CD4-positive, alpha-beta T cell treated with Interleukin-4 for 4 hours (primary cell): ENCODE data around the gene HOXB5.
A peak's percentile ranks its signal among the peaks of the same experiment; 100 is the strongest.

Source experiments
- DNase-seq: peaks from one replicate; pipeline ENCODE4 v3.0.0-alpha.2; 2020

HOXB5 gene

GRCh38 chr17:48593126-48593829 is at the start of gene HOXB5:
HOXB5 (minus strand) TSS chr17:48593779; CDS start chr17:48593682, 97 bp downstream.
- DNase-seq = no peak

- DNase-seq = no peak
Observed at GRCh38 chr17:48642843-48643696, 49.5 kb upstream of the HOXB5 start.

DNA sequence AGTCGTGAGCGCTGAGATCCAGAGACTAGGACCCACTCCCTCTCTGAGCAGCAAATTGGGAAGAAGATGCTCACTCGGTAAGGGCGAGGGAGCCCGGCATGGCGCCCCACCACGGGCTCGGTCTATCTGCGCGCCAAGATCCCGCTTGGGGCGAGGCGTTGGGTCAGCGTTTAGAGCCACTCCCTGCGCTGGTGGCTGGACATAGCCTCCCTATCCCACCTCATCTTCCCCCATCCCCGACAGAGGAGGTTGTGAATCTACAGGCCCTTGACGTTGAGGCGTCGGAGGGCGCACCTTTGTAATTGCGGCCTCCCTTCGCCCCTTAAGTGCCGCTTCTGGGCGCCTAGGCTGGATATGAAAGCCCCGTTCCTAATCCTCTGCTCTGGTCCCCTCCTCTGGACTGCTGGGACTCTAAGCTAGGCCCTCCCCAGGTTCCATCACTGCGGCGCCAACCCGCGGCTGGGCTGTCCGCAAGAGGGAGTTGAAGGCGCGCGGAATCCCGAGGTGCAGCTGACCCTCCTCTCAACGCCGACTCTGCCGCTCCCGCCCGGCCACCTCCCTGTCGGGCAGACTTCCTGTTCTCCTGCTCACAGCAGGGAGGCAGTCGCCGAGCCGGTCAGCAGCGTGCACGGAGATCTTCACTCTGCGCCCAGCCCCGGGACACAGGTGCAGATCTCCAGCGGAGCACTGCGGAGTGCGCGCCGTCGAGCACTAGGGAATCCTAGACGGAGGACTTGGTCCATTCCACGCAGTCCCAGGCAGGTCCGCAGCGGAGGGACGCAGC is 48.7 kb upstream of the HOXB5 start:
- DNase-seq = no peak

GRCh38 chr17:48641541-48642058 is 48.0 kb upstream of the HOXB5 start:
- no peak for DNase-seq

GRCh38 chr17:48640858-48641180 is 47.2 kb upstream of the HOXB5 start:
- no peak for DNase-seq

DNA sequence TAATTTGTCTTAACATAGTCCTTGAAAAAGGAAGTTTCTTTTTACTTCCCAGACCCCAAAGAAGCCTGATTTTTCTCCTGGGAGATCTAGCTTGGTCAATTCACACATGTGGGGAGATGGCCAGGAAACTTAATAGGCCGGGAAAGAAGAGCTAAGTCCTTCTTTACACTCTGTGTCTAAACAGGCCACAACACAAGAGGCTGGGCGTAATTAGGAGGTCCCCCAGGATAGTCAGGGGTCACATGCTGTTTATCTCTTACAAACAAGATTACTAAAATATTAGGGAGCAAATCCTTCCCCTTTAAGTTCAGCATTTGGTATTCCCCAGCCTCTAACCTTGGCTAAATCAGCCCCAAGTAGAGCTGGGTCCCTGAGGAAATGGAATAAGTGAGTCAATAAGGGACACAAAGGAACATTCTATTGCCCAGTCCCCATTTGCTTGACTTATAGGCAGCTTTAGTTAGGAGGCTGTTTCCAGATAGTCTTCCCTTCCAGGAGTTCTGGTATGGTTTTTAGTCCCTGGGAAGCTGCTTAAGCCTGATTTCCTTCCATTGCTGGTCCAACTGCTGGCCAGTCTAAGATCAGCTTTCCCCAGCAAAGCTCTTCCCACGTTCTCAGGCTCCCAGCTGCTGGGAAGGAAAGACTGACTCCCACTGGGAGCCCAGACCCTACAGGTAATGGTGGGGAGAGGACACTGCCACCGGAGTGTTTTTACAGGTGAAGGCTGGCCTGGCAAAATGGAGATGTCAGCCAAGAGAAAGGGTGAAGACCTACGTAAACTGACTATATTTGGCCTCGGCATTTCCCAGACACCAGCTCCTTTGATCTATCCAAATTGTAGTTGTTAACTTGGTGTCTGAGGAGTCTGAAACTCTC is 46.6 kb upstream of the HOXB5 start:
- no peak for DNase-seq

DNA sequence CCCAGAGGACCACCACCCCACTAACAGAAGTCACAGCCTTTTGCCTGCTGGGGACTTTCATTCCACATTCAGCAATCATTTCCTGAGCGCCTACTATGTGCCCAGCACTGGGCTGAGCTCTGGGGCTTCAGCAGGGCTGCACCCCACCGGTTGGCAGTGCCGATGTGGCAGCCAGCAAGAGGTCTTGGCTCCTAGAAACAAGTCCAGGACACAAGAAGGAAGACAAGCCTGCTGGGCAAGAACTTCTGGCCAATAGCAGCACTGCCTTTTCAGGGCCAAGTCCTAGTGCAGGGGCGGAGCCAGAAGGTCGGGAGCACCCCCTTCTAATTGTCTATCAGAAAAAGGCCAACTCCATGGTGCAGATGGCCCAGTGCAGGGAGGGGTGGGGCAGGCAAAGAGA is 45.6 kb upstream of the HOXB5 start:
- no peak for DNase-seq

DNA sequence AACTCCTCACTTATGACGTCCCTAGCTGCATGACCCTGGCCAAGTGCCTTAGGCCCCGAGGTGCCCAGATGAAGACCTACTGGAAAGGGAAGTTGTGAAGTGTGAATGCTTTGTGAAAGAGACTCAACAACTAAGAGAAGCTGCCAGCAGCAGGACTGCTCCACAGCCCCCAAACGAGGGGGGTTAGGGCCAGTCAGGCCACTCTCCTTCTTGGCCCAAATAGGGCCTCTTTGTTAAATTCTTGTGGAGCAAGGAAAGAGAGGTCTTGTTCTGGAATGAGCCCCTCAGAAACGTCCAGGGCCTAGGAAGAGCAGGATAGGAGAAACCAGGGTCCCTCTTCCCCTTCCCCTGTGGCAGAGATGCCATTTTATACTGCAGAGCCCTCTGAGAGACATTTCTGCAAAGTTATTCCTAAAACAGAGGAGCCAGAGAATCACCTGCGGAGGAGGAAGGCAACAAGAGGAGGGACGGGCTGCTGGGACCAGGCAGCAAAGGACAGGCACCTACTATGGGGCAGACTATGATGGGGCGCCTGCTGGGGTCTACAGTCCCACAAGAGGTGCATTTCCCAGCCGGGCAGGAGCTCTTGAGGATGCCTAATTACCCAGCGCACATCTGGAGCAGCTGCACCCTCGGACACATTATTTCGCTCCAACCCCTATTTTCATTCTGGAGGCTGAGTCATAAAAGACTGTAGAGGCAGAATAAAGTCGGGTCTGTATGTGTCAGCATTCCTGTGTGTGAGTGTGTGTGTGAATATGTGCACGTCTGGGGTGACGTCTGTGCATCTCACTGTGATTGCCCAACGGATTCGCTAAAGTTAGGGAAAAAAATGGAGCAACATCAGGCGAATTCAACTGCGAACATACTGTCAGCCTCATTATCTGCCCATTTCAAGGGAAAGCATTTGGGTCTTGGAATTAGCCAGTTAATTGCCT is 44.0 kb upstream of the HOXB5 start:
- no peak for DNase-seq

- DNase-seq = peak; percentile 49
Observed at GRCh38 chr17:48636177-48637018, 42.8 kb upstream of the HOXB5 start.

- no peak for DNase-seq
Observed at GRCh38 chr17:48634493-48635208, 41.1 kb upstream of the HOXB5 start.

DNA sequence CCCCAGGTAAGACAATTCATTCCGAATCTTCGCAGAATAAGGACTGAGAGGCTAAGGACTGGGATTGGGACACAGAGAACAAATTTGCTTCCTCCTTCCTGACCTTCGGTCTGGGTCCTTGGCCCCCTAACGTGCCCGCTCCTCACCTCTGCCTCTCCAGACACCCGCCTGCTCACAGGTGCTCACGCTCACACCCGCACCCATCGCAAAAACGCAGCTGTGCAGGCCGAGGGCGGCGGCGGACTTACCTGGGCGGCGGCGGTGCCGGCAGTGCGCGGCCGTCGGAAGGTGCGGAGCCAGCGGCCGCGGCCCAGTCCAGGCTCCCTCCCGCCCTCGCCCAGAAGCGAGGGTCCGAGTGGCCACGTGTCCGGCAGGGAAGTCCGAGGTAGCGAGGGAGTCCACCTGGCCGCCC is 39.7 kb upstream of the HOXB5 start:
- DNase-seq = no peak

GRCh38 chr17:48632579-48633265 is 39.1 kb upstream of the HOXB5 start:
- no peak for DNase-seq

GRCh38 chr17:48631693-48632578 is 38.4 kb upstream of the HOXB5 start:
- no peak for DNase-seq

DNA sequence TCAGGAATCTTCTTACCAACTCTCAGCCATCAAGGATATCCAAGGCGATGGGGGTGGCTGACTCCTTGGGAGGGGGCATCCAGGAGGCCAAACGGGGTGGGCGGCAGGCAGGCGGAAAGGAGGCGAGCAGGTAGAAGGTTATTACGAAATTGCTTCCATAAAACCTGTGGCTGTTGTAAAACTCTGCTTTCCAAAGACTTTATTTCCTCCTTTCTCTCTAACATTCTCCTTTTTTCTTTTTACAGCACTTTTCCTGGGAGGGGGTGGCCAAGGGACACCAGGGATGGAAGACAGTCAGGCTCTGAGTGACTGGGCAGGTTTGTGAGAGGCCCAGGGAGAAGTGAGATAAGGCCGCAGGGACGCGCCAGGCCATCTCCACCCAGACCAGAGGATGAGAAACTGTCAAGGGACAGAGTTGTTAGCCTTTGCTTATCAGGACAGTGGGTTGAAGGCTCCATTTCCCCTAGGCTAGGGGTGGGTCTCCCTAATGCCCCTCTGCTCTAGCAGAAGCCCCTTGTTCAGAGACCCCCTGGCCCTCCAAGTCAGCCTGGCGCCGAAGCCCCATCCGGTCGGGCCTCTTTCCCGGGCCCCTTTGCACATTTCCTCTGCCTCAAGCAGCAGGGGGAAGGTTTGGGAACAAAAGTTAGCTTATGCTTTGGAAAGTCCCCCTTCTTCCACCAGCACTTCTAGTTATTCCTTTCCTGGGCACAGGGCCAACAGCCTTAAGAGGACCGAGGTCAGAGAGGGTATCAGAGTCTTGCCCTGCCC is 37.5 kb upstream of the HOXB5 start:
- no peak for DNase-seq

- DNase-seq = no peak
Observed at GRCh38 chr17:48630009-48630924, 36.7 kb upstream of the HOXB5 start.

DNA sequence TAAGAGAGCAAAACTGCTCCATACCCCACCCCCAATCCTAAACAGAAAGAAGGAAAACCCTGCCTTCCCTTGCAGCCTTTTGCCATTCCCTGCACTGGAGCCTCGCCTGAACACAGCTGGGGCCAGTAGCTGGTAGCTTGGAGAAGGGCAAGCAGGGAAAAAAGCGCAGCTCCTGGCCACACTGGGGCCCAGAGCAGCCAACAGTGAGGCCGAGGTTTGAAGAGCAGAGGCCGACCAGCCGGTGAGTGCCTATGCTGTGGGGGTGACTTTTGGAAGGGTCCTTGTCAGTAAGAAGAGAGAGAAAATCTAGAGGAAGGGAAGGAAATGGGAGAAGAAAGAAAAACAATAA is 35.8 kb upstream of the HOXB5 start:
- DNase-seq = no peak
